Cardiac muscle cell (in vitro differentiated cells and primary cell): ENCODE measurements around the gene TRPV4. TPM values are rescaled to one million over a fixed set of nuclear protein-coding genes. Genes with fewer than 3 reads are reported as not detected.

Experiments used
- DNase-seq, 2 donors: peaks; one replicate each; pipeline versions ENCODE4 v3.0.0 to v3.0.0-alpha.2; 2010 to 2017; ENCODE audit warnings: low read depth in 1 of 2, low spot score in 1 of 2
- H3K27ac ChIP-seq: fragments of 200-600 bp; sonication (generic); 2 replicates; pipeline ENCODE4 v1.5.1; 2016
- H3K27me3 ChIP-seq: fragments of 200-600 bp; sonication (generic); 2 replicates; pipeline ENCODE4 v1.6.0; 2016; ENCODE audit warnings: control low read depth
- H3K36me3 ChIP-seq: fragments of 200-600 bp; sonication (generic); 2 replicates; pipeline ENCODE4 v1.5.1; 2016; ENCODE audit warnings: control low read depth
- H3K4me1 ChIP-seq: fragments of 200-600 bp; sonication (generic); 2 replicates; pipeline ENCODE4 v1.8.1; 2017; ENCODE audit warnings: low read depth, mild to moderate bottlenecking, mixed run types
- H3K4me3 ChIP-seq: fragments of 200-600 bp; sonication (generic); 2 replicates; pipeline ENCODE4 v1.5.1; 2016; ENCODE audit warnings: mild to moderate bottlenecking
- H3K9me3 ChIP-seq: fragments of 200-600 bp; sonication (generic); 2 replicates; pipeline ENCODE4 v1.5.1; 2017; ENCODE audit warnings: low read depth, mild to moderate bottlenecking, control low read depth
- CTCF ChIP-seq: IDR thresholded peaks from 2 replicates; pipeline ENCODE4 v1.5.1; 2012; ENCODE audit warnings: low read depth, mild to moderate bottlenecking, low read length
- polyA plus RNA-seq: library from polyadenylated mRNA; unstranded; fragments of >200 nt; fragmentation: Nextera tagmentation; extraction: Ambion mirVana; gene quantifications from 2 replicates; pipeline ENCODE4 v1.2.1, GENCODE V29; 2016
- total RNA-seq: library from RNA; depleted of rRNA; stranded (reverse); fragments of >200 nt; gene quantifications from 2 replicates; pipeline ENCODE4 v1.2.3, GENCODE V29; 2016

The TRPV4 gene
- total and polyA plus RNA-seq, 2 experiments from 2014 or later = 2.4 to 4.1 TPM

- H3K27ac ChIP-seq = no peak overlapping the region
- no peak overlapping the region for H3K4me3 ChIP-seq
- DNase-seq = no peak
- H3K27me3 ChIP-seq = no peaks in the 10 kb centered on the region
- H3K36me3 ChIP-seq = no peaks in the 10 kb centered on the region
- no peak for TF ChIP-seq CTCF
- no peaks in the 10 kb centered on the region for H3K9me3 ChIP-seq
- H3K4me1 ChIP-seq = no peaks in the 10 kb centered on the region
Observed at GRCh38 chr12:109808876-109809646, 24.1 kb downstream of the TRPV4 start.

- DNase-seq = no peak
- Histone ChIP-seq H3K4me1 (no peaks in the 10 kb centered on the region), H3K9me3 (no peaks in the 10 kb centered on the region), H3K36me3 (no peaks in the 10 kb centered on the region), H3K27me3 (no peaks in the 10 kb centered on the region), H3K27ac (no peak overlapping the region), H3K4me3 (no peak overlapping the region)
- no peak for TF ChIP-seq CTCF
Observed at GRCh38 chr12:109807954-109808643, 25.1 kb downstream of the TRPV4 start.

- H3K27ac ChIP-seq = no peak overlapping the region
- no peaks in the 10 kb centered on the region for H3K4me1 ChIP-seq
- H3K36me3 ChIP-seq = no peaks in the 10 kb centered on the region
- no peak overlapping the region for H3K4me3 ChIP-seq
- TF ChIP-seq CTCF = peak; percentile 99
- no peaks in the 10 kb centered on the region for H3K27me3 ChIP-seq
- peak; percentile 56 to 60 for DNase-seq
- H3K9me3 ChIP-seq = no peaks in the 10 kb centered on the region
Observed at GRCh38 chr12:109804820-109805761, 28.1 kb downstream of the TRPV4 start.

- Histone ChIP-seq H3K36me3 (no peaks in the 10 kb centered on the region), H3K27ac (no peak overlapping the region), H3K4me3 (no peak overlapping the region), H3K4me1 (no peaks in the 10 kb centered on the region), H3K27me3 (no peaks in the 10 kb centered on the region), H3K9me3 (no peaks in the 10 kb centered on the region)
- no peak for DNase-seq
- TF ChIP-seq CTCF = no peak
Observed at GRCh38 chr12:109803678-109804077, 29.5 kb downstream of the TRPV4 start.

GRCh38 chr12:109802828-109803227 is 30.4 kb downstream of the TRPV4 start:
- no peaks in the 10 kb centered on the region for H3K4me1 ChIP-seq
- no peak overlapping the region for H3K27ac ChIP-seq
- H3K4me3 ChIP-seq = no peak overlapping the region
- no peaks in the 10 kb centered on the region for H3K27me3 ChIP-seq
- H3K9me3 ChIP-seq = no peaks in the 10 kb centered on the region
- H3K36me3 ChIP-seq = no peaks in the 10 kb centered on the region
- DNase-seq = no peak
- TF ChIP-seq CTCF = no peak
